ENCODE results near the gene MAPT.

Gene MAPT

GRCh38 chr17:45960311-45960710 is 66.0 kb downstream of the MAPT start:
- no peak for TF ChIP-seq CTCF (IDR thresholded peaks at IDR 0.05)

DNA sequence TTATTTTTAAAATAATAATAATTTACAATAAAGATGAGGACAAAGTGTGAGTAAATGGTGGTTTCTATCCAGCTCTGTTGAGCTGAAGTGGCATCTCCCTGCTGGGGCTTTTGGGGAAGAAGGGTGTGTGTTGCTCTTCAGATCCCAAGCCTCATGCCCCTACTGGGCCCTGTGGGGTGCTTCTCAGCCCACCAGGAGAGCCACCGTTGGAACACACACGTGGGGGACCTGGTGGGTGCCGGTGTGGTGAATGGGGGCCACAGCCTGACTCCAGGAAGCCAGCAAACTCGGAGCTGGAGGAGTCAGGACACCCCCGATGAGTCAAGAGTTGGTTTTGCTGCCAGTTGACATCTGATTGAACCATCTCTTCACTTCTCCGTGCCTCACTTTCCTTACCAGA is 66.9 kb downstream of the MAPT start:
- TF ChIP-seq CTCF (IDR thresholded peaks at IDR 0.05) = no peak

- no peak for TF ChIP-seq CTCF (IDR thresholded peaks at IDR 0.05)
These were observed 68.0 kb downstream of the MAPT start for GRCh38 chr17:45962221-45962972.

GRCh38 chr17:45963283-45963682 is 68.9 kb downstream of the MAPT start:
- no peak for TF ChIP-seq CTCF (IDR thresholded peaks at IDR 0.05)

DNA sequence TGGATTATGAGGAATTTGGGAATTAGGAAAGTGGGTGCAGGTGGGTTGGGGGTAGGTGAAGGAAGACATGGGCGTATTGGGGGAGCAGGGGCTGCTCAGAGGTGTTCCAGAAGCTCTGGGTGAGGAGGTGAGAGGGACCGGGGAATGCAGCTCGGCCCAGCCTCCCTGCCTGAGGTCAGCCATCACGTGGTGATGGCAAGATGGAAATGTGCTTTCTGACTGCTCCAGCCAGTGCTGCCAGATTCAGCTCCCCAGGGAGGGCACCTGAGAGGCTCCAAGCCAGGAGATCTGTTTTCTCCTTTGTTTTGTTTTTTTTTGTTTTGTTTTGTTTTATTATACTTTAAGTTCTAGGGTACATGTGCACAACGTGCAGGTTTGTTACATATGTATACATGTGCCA is 69.5 kb downstream of the MAPT start:
- no peak for TF ChIP-seq CTCF (IDR thresholded peaks at IDR 0.05)

DNA sequence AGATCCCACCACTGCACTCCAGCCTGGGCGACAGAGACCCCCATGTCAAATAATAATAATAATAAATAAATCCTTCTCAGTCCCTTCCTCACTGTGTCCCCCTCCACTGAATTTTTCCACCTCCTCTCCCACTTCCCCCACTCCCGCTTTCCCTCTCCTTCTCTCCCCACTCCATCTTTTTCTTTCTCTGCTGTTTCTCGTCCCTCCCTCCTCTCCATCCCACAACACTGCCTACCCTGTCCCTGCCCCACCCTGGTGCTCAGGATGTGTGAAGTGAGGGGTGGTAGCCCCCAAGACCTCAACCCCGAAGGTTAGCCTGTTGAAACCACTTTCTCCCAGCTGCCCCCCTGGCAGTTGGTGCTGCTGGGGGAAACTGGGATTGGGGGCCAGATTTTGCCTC is 70.3 kb downstream of the MAPT start:
- no peak for TF ChIP-seq CTCF (IDR thresholded peaks at IDR 0.05)

DNA sequence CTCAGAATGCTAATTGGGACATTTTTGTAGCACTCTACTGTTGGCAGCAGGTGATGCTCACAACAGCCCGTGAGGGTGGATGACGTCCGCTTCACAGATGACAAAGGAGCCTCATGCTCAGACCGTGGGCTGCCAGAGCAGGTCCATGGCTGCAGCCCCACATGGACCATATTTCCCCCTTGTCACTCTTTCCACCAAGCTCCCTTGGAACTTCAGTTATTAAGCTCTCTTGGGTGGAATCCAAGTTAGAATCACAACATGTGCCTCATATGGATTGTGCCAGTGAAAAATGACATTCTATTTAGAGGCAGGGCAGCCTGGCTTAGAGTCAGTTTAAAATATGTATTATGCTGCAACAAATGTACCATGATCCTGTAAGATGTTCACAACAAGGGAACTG is 71.5 kb downstream of the MAPT start:
- no peak for TF ChIP-seq CTCF (IDR thresholded peaks at IDR 0.05)

Measured in LNCAP (cell line).